NCI-H1436 treated with DMSO at 0.1 percent for 48 hours (cell line): ENCODE results near the gene FAM168A.

ENCODE experiments used
- DNase-seq: peaks from one replicate; lab custom pipeline; 2025; lab: John Stamatoyannopoulos, UW

Gene FAM168A

DNA sequence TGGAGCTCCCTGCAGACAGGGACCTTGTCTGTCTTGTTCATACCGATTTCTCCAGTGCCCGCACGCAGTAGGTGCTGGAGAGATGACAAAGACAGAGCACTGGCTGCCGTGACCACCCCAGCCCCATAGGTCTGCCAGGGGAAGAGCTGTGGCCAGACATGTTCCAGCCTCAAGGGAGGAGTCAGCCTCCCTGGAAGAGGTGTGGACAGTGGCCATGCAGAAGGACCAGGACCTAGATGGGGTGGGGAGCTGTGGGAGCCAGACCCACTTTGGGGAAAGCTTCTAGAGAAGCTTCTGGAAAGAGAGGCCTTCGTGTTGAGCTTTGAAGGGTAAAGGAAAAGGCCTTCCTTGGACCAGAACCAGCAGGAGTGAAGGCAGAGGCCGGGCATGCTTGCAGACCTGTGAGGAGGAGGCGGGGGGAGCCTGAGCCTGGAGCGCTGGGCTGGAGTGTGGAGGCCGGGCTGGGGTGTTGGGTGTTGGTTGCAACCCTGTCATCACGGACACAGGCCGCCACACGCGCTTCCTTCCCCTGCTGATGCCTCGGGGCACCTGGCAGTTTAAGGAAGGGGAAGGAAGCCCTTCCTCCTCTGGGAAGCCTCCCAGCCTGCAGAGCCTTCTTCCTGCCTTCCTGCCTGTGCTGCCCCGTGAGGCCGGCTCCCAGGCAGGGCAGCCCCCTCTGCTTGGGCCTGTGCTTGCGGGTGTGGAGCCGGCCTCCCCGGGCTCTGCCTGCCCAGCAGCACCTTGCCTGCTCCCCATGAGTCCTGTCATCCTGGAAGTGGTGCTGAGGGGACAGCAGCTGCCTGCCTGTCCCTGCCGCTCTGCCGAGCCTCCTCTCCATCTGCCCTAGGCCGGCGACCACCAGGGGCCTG lies 209.4 kb downstream of the FAM168A start:
- no peak for DNase-seq

DNA sequence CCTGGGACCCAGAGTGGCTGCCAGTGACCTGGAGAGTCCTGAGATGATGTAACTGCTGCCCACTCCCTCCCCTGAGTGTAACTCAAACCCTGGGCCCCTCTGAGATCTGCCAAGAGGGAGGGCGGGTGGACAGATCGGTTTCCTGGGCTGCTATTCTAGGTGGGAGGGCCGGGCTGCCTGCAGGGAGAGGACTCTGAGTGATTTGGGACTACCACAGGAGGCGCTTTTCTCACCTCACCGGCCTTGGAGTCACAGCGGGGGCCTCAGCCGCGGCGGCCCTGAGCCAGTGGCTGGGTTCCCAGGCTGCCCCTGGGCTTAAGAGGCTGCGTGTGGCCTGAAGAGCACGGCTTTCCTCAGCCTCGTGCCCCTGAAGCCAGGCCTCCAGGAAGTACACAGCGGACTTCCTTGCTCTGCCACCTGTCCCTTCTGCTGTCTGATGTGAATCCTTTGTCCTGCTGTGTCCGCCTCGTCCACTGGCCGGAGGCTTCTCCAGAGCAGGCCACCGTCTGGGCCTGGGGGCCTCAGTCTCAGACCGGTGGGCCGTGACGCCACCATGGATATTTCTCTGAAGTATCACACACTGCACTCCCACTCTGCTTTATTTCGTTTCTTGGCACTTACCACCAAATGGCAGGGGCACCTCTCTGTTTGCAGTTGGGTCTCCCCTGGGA lies 210.2 kb downstream of the FAM168A start:
- DNase-seq: no peak

- no peak for DNase-seq
These were observed 211.4 kb downstream of the FAM168A start for GRCh38 chr11:73386546-73386945.

GRCh38 chr11:73386016-73386415 lies 211.9 kb downstream of the FAM168A start:
- no peak for DNase-seq

- DNase-seq: no peak
These were observed 212.8 kb downstream of the FAM168A start for GRCh38 chr11:73384872-73385689.

- no peak for DNase-seq
These were observed 213.4 kb downstream of the FAM168A start for GRCh38 chr11:73384531-73384871.

GRCh38 chr11:73384125-73384441 lies 213.8 kb downstream of the FAM168A start:
- DNase-seq: no peak

GRCh38 chr11:73383249-73384124 lies 214.4 kb downstream of the FAM168A start:
- no peak for DNase-seq

DNA sequence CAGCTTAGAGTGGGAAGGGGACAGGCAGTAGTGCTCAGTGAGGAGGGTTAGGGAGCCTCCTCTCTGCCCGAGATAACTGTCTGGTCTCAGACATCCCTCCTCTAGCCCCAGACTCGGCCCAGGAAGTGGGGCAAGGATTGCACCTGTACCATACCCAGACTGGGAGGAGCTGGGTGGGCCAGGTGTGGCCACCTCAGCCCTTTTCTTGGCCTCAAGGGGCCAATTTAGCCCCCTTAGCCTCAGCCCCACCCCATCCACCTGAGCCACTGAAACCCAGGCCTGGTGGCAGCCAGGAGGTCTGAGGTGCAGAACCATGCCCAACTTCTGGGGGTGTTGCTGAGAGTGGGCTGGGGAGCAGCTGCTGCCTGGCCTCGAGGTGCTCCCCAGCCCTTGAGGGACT lies 215.2 kb downstream of the FAM168A start:
- DNase-seq: no peak

- DNase-seq: no peak
These were observed 215.7 kb downstream of the FAM168A start for GRCh38 chr11:73382183-73382582.

DNA sequence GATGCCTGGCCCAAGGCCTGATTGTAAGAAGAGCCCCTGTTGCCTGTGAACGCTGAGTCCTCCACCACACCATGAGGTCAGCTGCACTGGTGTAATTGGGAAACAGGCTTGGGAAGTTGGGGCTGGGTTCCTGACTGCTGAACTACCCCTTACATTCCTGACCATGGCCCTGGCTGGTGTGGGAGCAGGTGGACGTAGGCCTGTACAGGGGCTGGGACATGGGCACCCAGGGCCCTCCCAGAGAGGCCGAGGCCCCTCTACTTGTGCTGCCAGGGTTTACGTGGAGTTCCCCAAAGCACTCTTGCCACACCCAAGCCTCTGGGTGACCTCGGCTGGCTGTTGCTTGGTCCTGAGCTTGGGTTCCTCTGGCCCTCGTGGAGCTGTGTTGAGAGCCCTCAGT lies 216.3 kb downstream of the FAM168A start:
- no peak for DNase-seq

- no peak for DNase-seq
These were observed 217.0 kb downstream of the FAM168A start for GRCh38 chr11:73380897-73381410.

DNA sequence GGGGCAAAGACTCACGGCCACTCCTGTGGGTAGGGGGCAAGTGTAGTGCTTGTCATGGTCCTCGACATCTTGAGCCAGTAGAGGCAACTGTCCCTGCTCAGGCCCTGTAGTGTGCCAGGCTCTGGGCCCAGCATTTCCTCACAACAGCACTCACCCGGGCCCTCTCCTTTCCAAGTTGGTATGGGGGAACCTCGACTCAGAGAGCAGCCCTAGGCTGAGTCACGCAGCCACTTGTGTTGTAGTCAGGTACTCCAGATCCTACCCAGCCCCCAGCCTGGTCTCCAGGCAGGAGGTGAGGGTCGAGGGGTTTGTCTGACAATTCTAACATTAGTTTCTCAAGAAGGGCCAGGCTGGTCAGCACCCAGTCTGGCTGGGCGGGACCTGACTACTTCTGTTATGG lies 217.6 kb downstream of the FAM168A start:
- no peak for DNase-seq

GRCh38 chr11:73379189-73379880 lies 218.6 kb downstream of the FAM168A start:
- no peak for DNase-seq

GRCh38 chr11:73376803-73377629 lies 220.9 kb downstream of the FAM168A start:
- no peak for DNase-seq

DNA sequence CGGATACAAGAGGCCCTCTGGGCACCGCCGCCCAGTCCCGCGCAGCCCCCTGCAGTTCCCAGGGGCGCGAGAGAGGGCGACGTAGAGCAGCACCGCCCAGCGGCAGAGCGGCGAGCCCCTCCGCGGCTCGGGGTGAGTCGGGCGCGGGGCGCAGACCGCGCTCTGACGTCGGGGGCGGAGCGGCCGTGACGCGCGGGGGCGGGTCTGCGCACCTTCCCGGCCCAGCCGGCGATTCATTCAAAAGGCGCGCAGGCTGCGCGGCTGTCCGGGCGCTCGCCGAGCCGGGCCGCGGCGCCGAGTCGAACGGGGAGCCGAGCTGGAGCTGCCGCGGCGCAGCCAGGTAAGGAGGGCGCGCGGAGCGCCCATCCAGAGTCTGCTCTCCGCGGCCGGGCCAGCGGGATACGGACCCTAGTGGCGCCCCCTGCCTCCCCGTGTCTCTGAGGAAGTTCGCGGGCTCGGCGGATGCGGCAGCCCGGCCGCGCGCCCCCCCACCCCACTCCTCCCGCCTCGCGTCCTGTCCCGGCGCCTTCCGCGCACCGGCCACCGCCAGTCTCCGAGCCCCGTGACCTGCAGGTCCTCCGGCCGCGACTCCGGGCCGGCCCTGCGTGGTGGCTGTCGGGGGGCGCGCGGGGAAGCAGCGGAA lies 221.6 kb downstream of the FAM168A start, which contains the start of gene RELT:
Gene RELT, plus strand, starts transcription at position 240 of the 643 bp plus-strand sequence. CDS start 12,738 bp downstream, outside the sequence.
- peak; percentile 54 for DNase-seq

DNA sequence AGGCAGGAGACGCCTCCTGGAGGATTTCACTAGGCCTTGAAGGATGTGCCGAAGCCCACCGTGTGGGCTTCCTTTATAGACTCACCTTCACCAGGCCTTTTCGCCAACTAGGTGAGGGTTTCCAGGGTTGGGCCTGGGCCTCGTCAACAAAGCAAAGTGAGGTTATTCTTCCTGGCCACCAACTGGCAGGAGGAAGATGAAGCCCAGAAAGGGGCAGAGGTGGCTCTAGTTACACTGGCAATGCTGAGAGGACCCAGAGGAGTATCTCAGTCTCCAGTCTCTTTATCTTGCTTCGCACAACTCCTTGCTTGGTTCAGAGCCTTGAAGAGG lies 222.1 kb downstream of the FAM168A start:
- no peak for DNase-seq

DNA sequence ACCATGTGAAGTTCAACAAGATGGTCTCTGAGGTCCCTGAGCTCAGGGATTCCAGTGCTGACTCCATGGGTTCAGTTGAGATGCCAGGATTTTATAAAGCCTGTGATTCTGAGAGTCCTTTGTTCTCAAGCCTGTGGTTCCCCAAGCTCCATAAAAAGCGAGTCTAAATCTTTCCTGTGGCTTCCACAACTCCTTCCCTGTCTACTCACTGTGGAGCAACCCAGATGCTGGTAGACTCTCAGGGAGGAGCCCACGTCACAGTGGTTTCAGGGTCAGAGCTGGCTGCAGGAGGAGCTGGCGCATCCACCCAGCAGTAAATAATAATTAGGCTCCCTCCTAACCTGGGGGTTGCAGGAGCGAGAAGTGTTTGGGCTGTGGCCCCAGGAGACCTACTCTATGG lies 223.8 kb downstream of the FAM168A start:
- peak; percentile 22 for DNase-seq

GRCh38 chr11:73372375-73372993 lies 225.4 kb downstream of the FAM168A start:
- no peak for DNase-seq
